AG04449 (cell line): ENCODE measurements around the gene ITPR1.

Source experiments
- CTCF ChIA-PET: fragments of 350-600 bp; formaldehyde crosslinking; extraction: SDS; loops from one replicate; lab custom pipeline; 2021; ENCODE audit warnings: antibody characterized with exemption; lab: Yijun Ruan, JAX
- POLR2A ChIA-PET: fragments of 400-600, 350-600 bp; formaldehyde crosslinking; extraction: SDS; loops from one replicate; lab custom pipeline; 2020; ENCODE audit warnings: antibody characterized with exemption, inconsistent platforms; lab: Yijun Ruan, JAX
- DNase-seq: peaks from one replicate; pipeline ENCODE4 v3.0.0-alpha.2; 2010; ENCODE audit warnings: low read depth, low spot score
- H3K4me3 ChIP-seq: 2 replicates; pipeline ENCODE4 v1.5.1; 2011; ENCODE audit warnings: low read depth, mild to moderate bottlenecking, control low read depth, low read length
- CTCF ChIP-seq: IDR thresholded peaks from one replicate; pipeline ENCODE4 v1.5.1; 2011; ENCODE audit warnings: mild to moderate bottlenecking, moderate library complexity, low read length, control low read depth, inconsistent platforms; ENCODE audit not compliant: insufficient read depth; ENCODE audit errors: missing control alignments

ITPR1 gene

GRCh38 chr3:4850928-4851265 lies 357.7 kb downstream of the ITPR1 start:
- TF ChIP-seq CTCF: no peak
- POLR2A ChIA-PET: no interaction called here
- no peak for DNase-seq
- H3K4me3 ChIP-seq: no peak overlapping the region
- CTCF ChIA-PET: interaction anchor here (2.4 kb wide), 1 partner anchor 12 kb away, joined by 5 read pairs; no protein-coding TSS in a partner anchor

GRCh38 chr3:4852780-4853748 lies 359.9 kb downstream of the ITPR1 start:
- ChIA-PET CTCF (interaction anchor here (2.4 kb wide), 1 partner anchor 14 kb away, joined by 5 read pairs; no protein-coding TSS in a partner anchor), POLR2A (no interaction called here)
- no peak overlapping the region for H3K4me3 ChIP-seq
- no peak for TF ChIP-seq CTCF
- DNase-seq: no peak

GRCh38 chr3:4853749-4854140 lies 360.6 kb downstream of the ITPR1 start:
- H3K4me3 ChIP-seq: no peak overlapping the region
- ChIA-PET POLR2A (no interaction called here), CTCF (no interaction called here)
- no peak for DNase-seq
- TF ChIP-seq CTCF: no peak

DNA sequence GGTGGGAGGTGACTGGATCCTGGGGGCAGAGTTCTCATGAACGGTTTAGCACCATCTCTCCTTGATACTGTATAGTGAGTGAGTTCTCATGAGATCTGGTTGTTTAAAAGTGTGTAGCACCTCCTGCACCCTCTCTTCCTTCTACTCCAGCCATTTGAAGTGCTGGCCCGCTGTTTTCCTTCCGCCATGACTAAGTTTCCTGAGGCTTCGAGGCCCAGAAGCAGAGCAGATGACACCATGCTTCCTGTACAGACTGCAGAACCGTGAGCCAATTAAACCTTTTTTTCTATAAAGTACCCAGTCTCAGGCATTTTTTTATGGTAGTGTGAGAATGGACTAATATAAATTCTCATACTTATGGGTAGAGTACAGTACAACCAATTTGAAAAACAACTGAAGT lies 362.5 kb downstream of the ITPR1 start:
- H3K4me3 ChIP-seq: no peak overlapping the region
- no peak for DNase-seq
- ChIA-PET CTCF (no interaction called here), POLR2A (interaction anchor here (0.6 kb wide), 1 partner anchor 38 kb away, joined by 5 read pairs; no protein-coding TSS in a partner anchor)
- no peak for TF ChIP-seq CTCF

DNA sequence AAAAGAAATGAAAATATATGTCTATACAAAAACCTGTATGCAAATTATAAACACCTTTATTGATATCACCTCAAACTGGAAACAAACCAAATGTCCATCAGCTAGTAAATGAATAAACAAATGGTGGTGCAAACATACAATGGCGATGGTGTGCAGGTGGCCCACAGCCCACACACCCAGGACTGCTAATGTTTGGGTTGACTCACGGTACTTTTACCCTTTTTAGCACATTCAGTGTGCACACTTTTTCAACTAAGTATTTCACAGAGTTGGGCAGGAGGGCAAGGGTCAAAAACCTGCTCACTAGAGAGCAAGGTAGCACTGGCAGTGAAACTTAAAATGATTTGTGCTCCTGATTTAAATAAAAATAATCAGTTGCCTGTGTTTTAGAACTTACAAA lies 363.0 kb downstream of the ITPR1 start:
- H3K4me3 ChIP-seq: no peak overlapping the region
- no peak for DNase-seq
- CTCF ChIA-PET: no interaction called here
- POLR2A ChIA-PET: no interaction called here
- TF ChIP-seq CTCF: no peak

GRCh38 chr3:4856564-4856963 lies 363.4 kb downstream of the ITPR1 start:
- no peak for DNase-seq
- ChIA-PET CTCF (no interaction called here), POLR2A (no interaction called here)
- no peak overlapping the region for H3K4me3 ChIP-seq
- no peak for TF ChIP-seq CTCF
